CD14-positive monocyte (primary cell): ENCODE measurements around the gene PLEKHH3. TPM values are rescaled to one million over a fixed set of nuclear protein-coding genes. Genes with fewer than 3 reads are reported as not detected.

Experiments used
- DNase-seq, 3 donors: peaks; one replicate each; pipeline ENCODE4 v3.0.0-alpha.2; 2011 to 2022
- H2AFZ ChIP-seq: 2 replicates; pipeline ENCODE4 v1.6.0; 2012; ENCODE audit warnings: mild to moderate bottlenecking, low read depth, low read length, inconsistent platforms; ENCODE audit not compliant: insufficient read depth, poor library complexity, severe bottlenecking
- H3K27ac ChIP-seq, 2 donors: 1 replicate in 1 of 2; 2 replicates in 1 of 2; pipeline ENCODE4 v1.5.1; 2012 to 2013; ENCODE audit warnings: low read length in 2 of 2, control low read depth in 1 of 2, inconsistent platforms in 1 of 2, low read depth in 1 of 2, mild to moderate bottlenecking in 1 of 2
- H3K27me3 ChIP-seq, 2 donors: one replicate each; pipeline versions ENCODE4 v1.6.0 to v1.6.1; 2011 to 2013; ENCODE audit warnings: low read length in 2 of 2; ENCODE audit not compliant: control insufficient read depth in 2 of 2, insufficient read depth in 2 of 2
- H3K36me3 ChIP-seq, 2 donors: replicated peaks in 1 of 2; 1 replicate in 1 of 2; 2 replicates in 1 of 2; pipeline versions ENCODE4 v1.5.1 to v1.6.1; 2012 to 2013; ENCODE audit warnings: low read length in 2 of 2, control low read depth in 1 of 2, inconsistent platforms in 1 of 2, mild to moderate bottlenecking in 1 of 2; ENCODE audit not compliant: insufficient read depth in 2 of 2, control insufficient read depth in 1 of 2
- H3K4me1 ChIP-seq, 2 donors: 1 replicate in 1 of 2; 2 replicates in 1 of 2; pipeline versions ENCODE4 v1.5.1 to v1.6.1; 2012 to 2013; ENCODE audit warnings: low read length in 2 of 2, control low read depth in 1 of 2, inconsistent platforms in 1 of 2, mild to moderate bottlenecking in 1 of 2, moderate library complexity in 1 of 2; ENCODE audit not compliant: insufficient read depth in 2 of 2, control insufficient read depth in 1 of 2
- H3K4me2 ChIP-seq: replicated peaks from 2 replicates; pipeline ENCODE3; 2012; ENCODE audit warnings: low read length, moderate library complexity, mild to moderate bottlenecking; ENCODE audit not compliant: poor library complexity, severe bottlenecking; ENCODE audit errors: extremely low read depth
- H3K4me3 ChIP-seq, 3 experiments: fragments of 200-600 bp in 1 of 3; sonication (generic) in 1 of 3; replicated peaks in 1 of 3; 1 replicate in 2 of 3; 2 replicates in 1 of 3; pipeline ENCODE4 v1.5.1; 2011 to 2013; ENCODE audit warnings: low read length in 3 of 3, mild to moderate bottlenecking in 3 of 3, control low read depth in 2 of 3, low read depth in 2 of 3, inconsistent platforms in 1 of 3, moderate library complexity in 1 of 3
- H3K79me2 ChIP-seq: 2 replicates; pipeline ENCODE4 v1.6.0; 2012; ENCODE audit warnings: mild to moderate bottlenecking, control low read depth, inconsistent platforms, low read length, moderate library complexity; ENCODE audit not compliant: insufficient read depth
- H3K9ac ChIP-seq: 2 replicates; pipeline ENCODE4 v1.6.0; 2017; ENCODE audit warnings: low read length, mild to moderate bottlenecking; ENCODE audit not compliant: insufficient read depth, poor library complexity, severe bottlenecking
- H3K9me3 ChIP-seq, 2 donors: replicated peaks in 1 of 2; 1 replicate in 1 of 2; 2 replicates in 1 of 2; pipeline versions ENCODE4 v1.5.1 to v1.6.1; 2012 to 2013; ENCODE audit warnings: low read length in 2 of 2, control low read depth in 1 of 2; ENCODE audit not compliant: control insufficient read depth in 1 of 2, insufficient read depth in 1 of 2
- H4K20me1 ChIP-seq: 2 replicates; pipeline ENCODE4 v1.6.0; 2012; ENCODE audit warnings: mild to moderate bottlenecking, low read length, control low read depth, moderate library complexity; ENCODE audit not compliant: insufficient read depth
- H3K27ac Mint-ChIP-seq, 7 donors: one replicate each; pipeline ENCODE4 v1.8.0; 2020; ENCODE audit warnings: mild to moderate bottlenecking in 7 of 7, mixed read lengths in 7 of 7, moderate library complexity in 6 of 7, inconsistent platforms in 2 of 7
- H3K27me3 Mint-ChIP-seq, 3 donors: one replicate each; pipeline ENCODE4 v1.8.0; 2021 to 2022; ENCODE audit warnings: low read depth in 3 of 3, mild to moderate bottlenecking in 3 of 3, mixed read lengths in 3 of 3, moderate library complexity in 3 of 3, inconsistent platforms in 1 of 3
- H3K36me3 Mint-ChIP-seq, 2 donors: one replicate each; pipeline ENCODE4 v1.8.0; 2020; ENCODE audit warnings: mixed read lengths in 2 of 2, inconsistent platforms in 1 of 2, mild to moderate bottlenecking in 1 of 2
- H3K4me1 Mint-ChIP-seq: one replicate; pipeline ENCODE4 v1.8.0; 2020; ENCODE audit warnings: mild to moderate bottlenecking, mixed read lengths
- H3K4me3 Mint-ChIP-seq, 2 donors: one replicate each; pipeline ENCODE4 v1.8.0; 2020; ENCODE audit warnings: mild to moderate bottlenecking in 2 of 2, mixed read lengths in 2 of 2, moderate library complexity in 1 of 2
- H3K9me3 Mint-ChIP-seq, 7 donors: one replicate each; pipeline ENCODE4 v1.8.0; 2020 to 2022; ENCODE audit warnings: mixed read lengths in 7 of 7, mild to moderate bottlenecking in 6 of 7, moderate library complexity in 6 of 7, inconsistent platforms in 2 of 7
- CTCF ChIP-seq: fragments of 200-600 bp; IDR thresholded peaks from one replicate; pipeline ENCODE4 v1.8.0; 2022; ENCODE audit warnings: antibody characterized with exemption, mild to moderate bottlenecking
- WGBS: methylation state at CpG from one replicate; pipeline ENCODE4 v1.1.5; 2013; ENCODE audit warnings: missing lambda C conversion rate; ENCODE audit not compliant: insufficient coverage; 5-methylcytosine and 5-hydroxymethylcytosine counted together
- intact Hi-C, 2 donors: fragments of 100-400 bp; cut with micrococcal nuclease; formaldehyde crosslinking; loops; one replicate each; pipeline versions ENCODE4 v1.15.0 to v1.15.1; 2023
- polyA plus RNA-seq, 3 donors: library from polyadenylated mRNA; depleted of rRNA in 1 of 3; unstranded in 2 of 3; stranded (reverse) in 1 of 3; fragments of 300-500 nt in 2 of 3; fragments of >200 nt in 1 of 3; fragmentation: Illumina TruSeq in 2 of 3; gene quantifications; 1 replicate in 2 of 3; 2 replicates in 1 of 3; pipeline ENCODE4 v1.2.3, GENCODE V29; 2012 to 2021

Gene PLEKHH3
- polyA plus RNA-seq, 3 donors, result 0.38 to 0.43 (median 0.41) TPM

- Mint-ChIP-seq H3K27ac (peak overlapping the region in 1 of 7 donors; percentile 51), H3K9me3 (no peaks in the 10 kb centered on the region), H3K4me1 (no peaks in the 10 kb centered on the region), H3K36me3 (peaks cover 61 to 80% of the 10 kb centered on the region in 2 donors), H3K4me3 (no peak overlapping the region), H3K27me3 (peaks cover 0 to 2% (median 0%) of the 10 kb centered on the region in 3 donors)
- Histone ChIP-seq H2AFZ (no peak overlapping the region), H4K20me1 (no peaks in the 10 kb centered on the region), H3K27me3 (no peaks in the 10 kb centered on the region), H3K4me3 (no peak overlapping the region), H3K27ac (no peak overlapping the region), H3K4me1 (no peaks in the 10 kb centered on the region), H3K9ac (no peak overlapping the region), H3K36me3 (peaks cover 56 to 73% of the 10 kb centered on the region in 2 donors), H3K79me2 (no peaks in the 10 kb centered on the region), H3K9me3 (no peaks in the 10 kb centered on the region), H3K4me2 (no peak overlapping the region)
- no peak for DNase-seq
- intact Hi-C loops, result no loop called here
- 100% methylated on average over 6 of the region's 10 CpGs for WGBS
- TF ChIP-seq CTCF, result no peak
These were observed 23.9 kb upstream of the PLEKHH3 start for GRCh38 chr17:42700586-42701289.

GRCh38 chr17:42699415-42699740 is 22.6 kb upstream of the PLEKHH3 start:
- no peak for DNase-seq
- no peak overlapping the region for H3K27ac ChIP-seq
- no peak overlapping the region for H3K4me3 ChIP-seq
- H3K36me3 Mint-ChIP-seq, result peaks cover 51 to 69% of the 10 kb centered on the region in 2 donors
- H3K4me2 ChIP-seq, result no peak overlapping the region
- no peak overlapping the region for H3K9ac ChIP-seq
- no peaks in the 10 kb centered on the region for H4K20me1 ChIP-seq
- peaks cover 0 to 2% (median 0%) of the 10 kb centered on the region in 3 donors for H3K27me3 Mint-ChIP-seq
- H3K27ac Mint-ChIP-seq, result no peak overlapping the region
- no peak overlapping the region for H3K4me3 Mint-ChIP-seq
- no peaks in the 10 kb centered on the region for H3K27me3 ChIP-seq
- no peak for TF ChIP-seq CTCF
- H2AFZ ChIP-seq, result no peak overlapping the region
- H3K4me1 Mint-ChIP-seq, result no peaks in the 10 kb centered on the region
- 100% methylated on average over 2 of the region's 4 CpGs for WGBS
- intact Hi-C loops, result no loop called here
- H3K36me3 ChIP-seq, result peaks cover 42 to 60% of the 10 kb centered on the region in 2 donors
- no peaks in the 10 kb centered on the region for H3K9me3 ChIP-seq
- H3K9me3 Mint-ChIP-seq, result no peaks in the 10 kb centered on the region
- no peaks in the 10 kb centered on the region for H3K79me2 ChIP-seq
- no peaks in the 10 kb centered on the region for H3K4me1 ChIP-seq
